Endothelial cell of umbilical vein (primary cell): Measurements from ENCODE around the gene NRF1. TPM values are rescaled to one million over a fixed set of nuclear protein-coding genes. Genes with fewer than 3 reads are reported as not detected.

Experiments
- BruUV-seq: library from RNA; stranded (reverse); fragments of 400-500 nt; replicated peaks from 2 replicates; lab custom pipeline; 2021; lab: Mats Ljungman, UMichigan
- CTCF ChIA-PET: fragments of 300-600, 350-600 bp; sonication (Branson Sonifier 250); formaldehyde crosslinking; loops from one replicate; lab custom pipeline; 2021; ENCODE audit warnings: antibody characterized with exemption, inconsistent platforms; lab: Charles Lee
- POLR2A ChIA-PET: fragments of 300-600, 350-600 bp; sonication (Branson Sonifier 250); formaldehyde crosslinking; loops from one replicate; lab custom pipeline; 2021; ENCODE audit warnings: antibody characterized with exemption, inconsistent platforms; lab: Charles Lee
- DNase-seq: peaks from one replicate; pipeline ENCODE4 v3.0.0-alpha.2; 2011; ENCODE audit warnings: low read depth, low spot score
- FAIRE-seq: peaks from 2 replicates; lab custom pipeline; 2011; peaks lifted over from hg19 to GRCh38; lab: Jason Lieb, UNC
- H2AFZ ChIP-seq: 2 replicates; pipeline ENCODE4 v1.6.0; 2012; ENCODE audit warnings: low read depth, low read length, control low read depth, inconsistent platforms
- H3K27ac ChIP-seq: 2 replicates; pipeline ENCODE4 v1.5.1; 2011; ENCODE audit warnings: low read depth, mild to moderate bottlenecking, control low read depth, low read length, moderate library complexity; ENCODE audit not compliant: insufficient read depth
- H3K27me3 ChIP-seq, 2 experiments: 2 replicates each; pipeline versions ENCODE4 v1.6.0 to v1.6.1; 2011; ENCODE audit warnings: low read length in 2 of 2, mixed read lengths in 1 of 2; ENCODE audit not compliant: control insufficient read depth in 2 of 2, insufficient read depth in 2 of 2
- H3K36me3 ChIP-seq, 2 experiments: 2 replicates in 1 of 2; 3 replicates in 1 of 2; pipeline ENCODE4 v1.5.1; 2011; ENCODE audit warnings: low read length in 2 of 2, mild to moderate bottlenecking in 1 of 2, moderate library complexity in 1 of 2; ENCODE audit not compliant: control insufficient read depth in 2 of 2, insufficient read depth in 2 of 2; ENCODE audit errors: extremely low read depth in 1 of 2
- H3K4me1 ChIP-seq: 3 replicates; pipeline ENCODE4 v1.5.1; 2011; ENCODE audit warnings: mild to moderate bottlenecking, low read length; ENCODE audit not compliant: control insufficient read depth, insufficient read depth; ENCODE audit errors: extremely low read depth
- H3K4me2 ChIP-seq: 2 replicates; pipeline ENCODE4 v1.6.1; 2011; ENCODE audit warnings: low read length, control low read depth, mixed read lengths; ENCODE audit not compliant: insufficient read depth
- H3K4me3 ChIP-seq, 3 experiments: fragments of 200-600 bp in 1 of 3; sonication (generic), shearing (Covaris generic) in 1 of 3; replicated peaks in 1 of 3; 2 replicates each; pipeline ENCODE4 v1.5.1; 2011 to 2016; ENCODE audit warnings: control low read depth in 3 of 3, low read length in 3 of 3, mild to moderate bottlenecking in 2 of 3, inconsistent platforms in 1 of 3, low read depth in 1 of 3, moderate library complexity in 1 of 3; ENCODE audit not compliant: insufficient read depth in 1 of 3
- H3K79me2 ChIP-seq: 2 replicates; pipeline ENCODE4 v1.6.0; 2012; ENCODE audit warnings: low read length, inconsistent platforms; ENCODE audit not compliant: control insufficient read depth, insufficient read depth
- H3K9ac ChIP-seq: replicated peaks from 2 replicates; pipeline ENCODE3; 2011; ENCODE audit warnings: low read length, control low read depth; ENCODE audit not compliant: insufficient read depth; ENCODE audit errors: extremely low read depth
- H3K9me1 ChIP-seq: replicated peaks from 3 replicates; pipeline ENCODE4 v1.6.0; 2011; ENCODE audit warnings: mild to moderate bottlenecking, low read length; ENCODE audit not compliant: control insufficient read depth, insufficient read depth; ENCODE audit errors: extremely low read depth
- H3K9me3 ChIP-seq: replicated peaks from 2 replicates; pipeline ENCODE4 v1.5.1; 2012; ENCODE audit warnings: low read length, inconsistent platforms; ENCODE audit not compliant: control insufficient read depth, insufficient read depth
- H4K20me1 ChIP-seq: replicated peaks from 2 replicates; pipeline ENCODE3; 2011; ENCODE audit warnings: mild to moderate bottlenecking, low read length; ENCODE audit not compliant: control insufficient read depth, insufficient read depth; ENCODE audit errors: extremely low read depth
- CTCF ChIP-seq, 2 donors: IDR thresholded peaks; 1 replicate in 1 of 2; 2 replicates in 1 of 2; pipeline ENCODE4 v1.5.1; 2011; ENCODE audit warnings: low read length in 2 of 2, mild to moderate bottlenecking in 2 of 2, moderate library complexity in 2 of 2, control low read depth in 1 of 2, inconsistent platforms in 1 of 2, low read depth in 1 of 2; ENCODE audit not compliant: insufficient read depth in 1 of 2; ENCODE audit errors: extremely low read depth in 1 of 2
- EZH2 ChIP-seq: IDR thresholded peaks from 2 replicates; pipeline ENCODE4 v1.6.1; 2012; ENCODE audit warnings: borderline replicate concordance, low read depth, mild to moderate bottlenecking, moderate library complexity, low read length, inconsistent platforms; ENCODE audit not compliant: severe bottlenecking
- FOS ChIP-seq: IDR thresholded peaks from 2 replicates; pipeline ENCODE4 v1.6.1; 2011; ENCODE audit warnings: mild to moderate bottlenecking, low read length, moderate library complexity, borderline replicate concordance; ENCODE audit not compliant: insufficient read depth
- JUN ChIP-seq: IDR thresholded peaks from 2 replicates; pipeline ENCODE4 v1.6.1; 2011; ENCODE audit warnings: borderline replicate concordance, low read depth; ENCODE audit not compliant: insufficient read length, insufficient read depth
- MYC ChIP-seq: IDR thresholded peaks from one replicate; pipeline ENCODE4 v1.6.1; 2011; ENCODE audit warnings: mild to moderate bottlenecking, low read depth, low read length
- POLR2A ChIP-seq: IDR thresholded peaks from 2 replicates; pipeline ENCODE4 v1.6.1; 2012; ENCODE audit warnings: low read depth, mild to moderate bottlenecking, control low read depth, low read length
- POLR2AphosphoS5 ChIP-seq: IDR thresholded peaks from 2 replicates; pipeline ENCODE4 v1.6.1; 2012; ENCODE audit warnings: low read depth, mild to moderate bottlenecking, control low read depth, low read length, moderate library complexity; ENCODE audit not compliant: insufficient read depth
- dilution Hi-C: fragments of 300-500 bp; cut with MboI; formaldehyde crosslinking; loops from one replicate; pipeline ENCODE4 v1.15.0; 2019; ENCODE audit warnings: low sequenced_read_pairs; ENCODE audit not compliant: extremely low pct_ligation_motif_present
- intact Hi-C: fragments of 100-400 bp; cut with micrococcal nuclease; formaldehyde crosslinking; loops from one replicate; pipeline ENCODE4 v1.10.0; 2022
- polyA plus RNA-seq, 4 experiments: library from polyadenylated mRNA; depleted of rRNA in 3 of 4; stranded (reverse) in 3 of 4; unstranded in 1 of 4; fragments of >200 nt; gene quantifications; 2 replicates each; pipeline versions ENCODE4 v1.2.1 to v1.2.3, GENCODE V29; 2011 to 2012; ENCODE audit warnings: missing spikeins in 1 of 4
- total RNA-seq: library from RNA; stranded (reverse); gene quantifications from 2 replicates; pipeline ENCODE4 v1.2.3, GENCODE V29; 2021

Gene NRF1
- total and polyA plus RNA-seq, 2 donors (not counting 3 experiments of a cell fraction or from before 2014, with no cell fraction given): 14.6 to 20.3 TPM

GRCh38 chr7:129575699-129576098 is 35.8 kb upstream of the NRF1 start:
- intact Hi-C loops (loop anchor here (2.0 kb wide), 1 partner anchor 19 kb away; no protein-coding TSS in a partner anchor), dilution Hi-C loops (no loop called here)
- H3K4me2 ChIP-seq: no peak overlapping the region
- H3K4me3 ChIP-seq: no peak overlapping the region
- H2AFZ ChIP-seq: no peak overlapping the region
- no TSS peak for BruUV-seq
- TF ChIP-seq FOS: no peak
- no peak for TF ChIP-seq POLR2AphosphoS5
- no peak for TF ChIP-seq MYC
- no peak for TF ChIP-seq JUN
- TF ChIP-seq EZH2: no peak
- no peak for TF ChIP-seq POLR2A
- no peak for TF ChIP-seq CTCF (IDR thresholded peaks at IDR 0.05; ENCODE audit: extremely low read depth in 1 of 2, insufficient read depth in 1 of 2, low read depth in 1 of 2, low read length in 2 of 2)
- ChIA-PET POLR2A (no interaction called here), CTCF (no interaction called here)
- H3K9ac ChIP-seq: no peak overlapping the region
- no peaks in the 10 kb centered on the region for H3K79me2 ChIP-seq
- no peak overlapping the region for H3K27ac ChIP-seq
- H3K9me1 ChIP-seq: no peaks in the 10 kb centered on the region
- H3K9me3 ChIP-seq: peaks cover 3% of the 10 kb centered on the region
- H3K36me3 ChIP-seq: no peaks in the 10 kb centered on the region
- no peaks in the 10 kb centered on the region for H4K20me1 ChIP-seq
- H3K4me1 ChIP-seq: peaks cover 8% of the 10 kb centered on the region
- DNase-seq (no peak), FAIRE-seq (no peak)
- no peaks in the 10 kb centered on the region for H3K27me3 ChIP-seq
